Left ventricle myocardium inferior (tissue), 1 donor: ENCODE results near the gene CFAP141. TPM values are rescaled to one million over a fixed set of nuclear protein-coding genes. Genes with fewer than 3 reads are reported as not detected.

Experiments
- DNase-seq: peaks from one replicate; pipeline ENCODE4 v3.0.0-alpha.2; 2020
- H3K27ac ChIP-seq: fragments of 200-600 bp; replicated peaks from 2 replicates; pipeline ENCODE4 v1.8.0; 2021
- H3K27me3 ChIP-seq: fragments of 200-600 bp; 2 replicates; pipeline ENCODE4 v1.8.0; 2021; ENCODE audit warnings: low read depth
- H3K36me3 ChIP-seq: fragments of 200-600 bp; 2 replicates; pipeline ENCODE4 v1.8.0; 2021
- H3K4me1 ChIP-seq: fragments of 200-600 bp; 2 replicates; pipeline ENCODE4 v1.8.0; 2021
- H3K4me3 ChIP-seq: fragments of 200-600 bp; 2 replicates; pipeline ENCODE4 v1.8.0; 2021; ENCODE audit warnings: mild to moderate bottlenecking, moderate library complexity
- H3K9me3 ChIP-seq: fragments of 200-600 bp; replicated peaks from 2 replicates; pipeline ENCODE4 v1.8.0; 2021
- CTCF ChIP-seq: fragments of 200-600 bp; IDR thresholded peaks from 2 replicates; pipeline ENCODE4 v1.8.0; 2021; ENCODE audit warnings: antibody characterized with exemption, mild to moderate bottlenecking, borderline replicate concordance
- intact Hi-C: fragments of 100-400 bp; cut with micrococcal nuclease; formaldehyde crosslinking; loops from one replicate; pipeline ENCODE4 v1.11.0; 2022
- total RNA-seq: library from RNA; stranded (reverse); fragmentation: NEBNext Ultra II Directional; extraction: Animal tissue kit (Norgen Biotek cat#: 25700); gene quantifications from one replicate; pipeline ENCODE4 v1.2.1, GENCODE V29; 2021
- donor health status: DM: no; HTN: yes; CAD: no; lungs with severe emphysema.

Gene CFAP141
- total RNA-seq, 1 donor from 2014 or later: not detected

GRCh38 chr1:154183046-154183915, 22.9 kb downstream of the CFAP141 start:
- Histone ChIP-seq H3K36me3 (no peaks in the 10 kb centered on the region), H3K9me3 (no peaks in the 10 kb centered on the region), H3K4me1 (peaks cover 54% of the 10 kb centered on the region), H3K4me3 (peak overlapping the region; percentile 96), H3K27me3 (no peaks in the 10 kb centered on the region), H3K27ac (peak overlapping the region; percentile 92)
- TF ChIP-seq CTCF: peak; percentile 45
- intact Hi-C loops: no loop called here
- DNase-seq: peak; percentile 95

GRCh38 chr1:154182344-154183045, 23.6 kb downstream of the CFAP141 start:
- H3K27ac ChIP-seq: peak overlapping the region; percentile 92
- TF ChIP-seq CTCF: no peak
- peak; percentile 65 for DNase-seq
- intact Hi-C loops: no loop called here
- H3K4me1 ChIP-seq: peaks cover 61% of the 10 kb centered on the region
- peak overlapping the region; percentile 96 for H3K4me3 ChIP-seq
- H3K9me3 ChIP-seq: no peaks in the 10 kb centered on the region
- H3K27me3 ChIP-seq: no peaks in the 10 kb centered on the region
- H3K36me3 ChIP-seq: no peaks in the 10 kb centered on the region

GRCh38 chr1:154181944-154182343, 24.2 kb downstream of the CFAP141 start:
- peak overlapping the region; percentile 92 for H3K27ac ChIP-seq
- H3K4me1 ChIP-seq: peaks cover 67% of the 10 kb centered on the region
- H3K27me3 ChIP-seq: no peaks in the 10 kb centered on the region
- H3K4me3 ChIP-seq: peak overlapping the region; percentile 96
- no peaks in the 10 kb centered on the region for H3K9me3 ChIP-seq
- no peak for DNase-seq
- intact Hi-C loops: no loop called here
- no peaks in the 10 kb centered on the region for H3K36me3 ChIP-seq
- no peak for TF ChIP-seq CTCF

- intact Hi-C loops: no loop called here
- Histone ChIP-seq H3K36me3 (peaks cover 10% of the 10 kb centered on the region), H3K9me3 (no peaks in the 10 kb centered on the region), H3K27me3 (no peaks in the 10 kb centered on the region), H3K4me3 (peak overlapping the region; percentile 96), H3K27ac (peak overlapping the region; percentile 64), H3K4me1 (peaks cover 85% of the 10 kb centered on the region)
- TF ChIP-seq CTCF: no peak
- no peak for DNase-seq
These were observed 26.0 kb downstream of the CFAP141 start for GRCh38 chr1:154179946-154180687.
